22Rv1 (cell line): ENCODE data around the gene RAB24.

ENCODE experiments used
- ZFX ChIP-seq: fragments of 450-650 bp; IDR thresholded peaks from 2 replicates; pipeline ENCODE4 v1.6.1; 2017; ENCODE audit warnings: antibody characterized with exemption, borderline replicate concordance
- TF ChIP-seq, protein P1 (sequence below): fragments of 450-650 bp; IDR thresholded peaks from 2 replicates; pipeline ENCODE4 v1.5.1; 2017; ENCODE audit warnings: mild to moderate bottlenecking

DNA sequence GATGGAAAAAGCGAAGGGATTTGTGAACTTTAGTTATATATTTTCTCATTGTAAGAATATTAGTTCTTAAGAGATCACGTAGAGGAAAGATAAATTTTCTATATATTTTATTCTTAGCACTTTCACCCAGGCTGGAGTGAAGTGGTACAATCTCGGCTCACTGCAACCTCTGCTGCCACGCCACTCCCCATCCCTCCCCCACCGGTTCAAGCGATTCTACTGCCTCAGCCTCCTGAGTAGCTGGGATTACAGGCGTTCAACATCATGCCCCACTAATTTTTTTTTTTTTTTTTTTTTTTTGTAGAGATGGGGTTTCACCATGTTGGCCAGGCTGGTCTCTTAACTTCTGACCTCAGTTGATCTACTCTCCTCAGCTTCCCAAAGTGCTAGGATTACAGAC is 42.6 kb downstream of the RAB24 start:
- TF ChIP-seq, protein P1, sequence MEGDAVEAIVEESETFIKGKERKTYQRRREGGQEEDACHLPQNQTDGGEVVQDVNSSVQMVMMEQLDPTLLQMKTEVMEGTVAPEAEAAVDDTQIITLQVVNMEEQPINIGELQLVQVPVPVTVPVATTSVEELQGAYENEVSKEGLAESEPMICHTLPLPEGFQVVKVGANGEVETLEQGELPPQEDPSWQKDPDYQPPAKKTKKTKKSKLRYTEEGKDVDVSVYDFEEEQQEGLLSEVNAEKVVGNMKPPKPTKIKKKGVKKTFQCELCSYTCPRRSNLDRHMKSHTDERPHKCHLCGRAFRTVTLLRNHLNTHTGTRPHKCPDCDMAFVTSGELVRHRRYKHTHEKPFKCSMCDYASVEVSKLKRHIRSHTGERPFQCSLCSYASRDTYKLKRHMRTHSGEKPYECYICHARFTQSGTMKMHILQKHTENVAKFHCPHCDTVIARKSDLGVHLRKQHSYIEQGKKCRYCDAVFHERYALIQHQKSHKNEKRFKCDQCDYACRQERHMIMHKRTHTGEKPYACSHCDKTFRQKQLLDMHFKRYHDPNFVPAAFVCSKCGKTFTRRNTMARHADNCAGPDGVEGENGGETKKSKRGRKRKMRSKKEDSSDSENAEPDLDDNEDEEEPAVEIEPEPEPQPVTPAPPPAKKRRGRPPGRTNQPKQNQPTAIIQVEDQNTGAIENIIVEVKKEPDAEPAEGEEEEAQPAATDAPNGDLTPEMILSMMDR = no peak
- no peak for TF ChIP-seq ZFX
